GM19467 (cell line): ENCODE results near the gene NCBP2L.
A peak's percentile ranks its signal among the peaks of the same experiment; 100 is the strongest.

Experiments used
- ATAC-seq: cut with Tn5 transposase; IDR thresholded peaks from one replicate; pipeline ENCODE4 v1.9.1; 2021; ENCODE audit warnings: mild to moderate bottlenecking, moderate library complexity; ENCODE audit not compliant: unreplicated experiment

NCBP2L gene

DNA sequence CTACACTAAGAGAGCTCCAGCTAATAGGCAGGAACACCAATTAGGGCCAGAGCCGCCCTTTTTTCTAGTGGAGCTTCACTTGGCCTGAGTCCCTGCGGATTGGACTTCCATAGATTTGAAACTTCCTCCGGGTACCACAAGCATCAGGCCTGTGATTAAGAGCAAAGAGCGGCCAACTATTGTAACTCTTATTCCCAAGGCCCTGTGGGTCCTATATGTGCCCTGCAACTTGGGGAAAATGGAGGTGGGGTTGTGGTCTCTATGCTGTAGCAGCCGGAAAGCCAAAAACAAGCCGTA, at the start of gene NCBP2L:
Gene NCBP2L, plus strand, starts transcription at position 198 of the 297 bp plus-strand sequence. CDS start 16,488 bp downstream, outside the sequence.
- no peak for ATAC-seq

DNA sequence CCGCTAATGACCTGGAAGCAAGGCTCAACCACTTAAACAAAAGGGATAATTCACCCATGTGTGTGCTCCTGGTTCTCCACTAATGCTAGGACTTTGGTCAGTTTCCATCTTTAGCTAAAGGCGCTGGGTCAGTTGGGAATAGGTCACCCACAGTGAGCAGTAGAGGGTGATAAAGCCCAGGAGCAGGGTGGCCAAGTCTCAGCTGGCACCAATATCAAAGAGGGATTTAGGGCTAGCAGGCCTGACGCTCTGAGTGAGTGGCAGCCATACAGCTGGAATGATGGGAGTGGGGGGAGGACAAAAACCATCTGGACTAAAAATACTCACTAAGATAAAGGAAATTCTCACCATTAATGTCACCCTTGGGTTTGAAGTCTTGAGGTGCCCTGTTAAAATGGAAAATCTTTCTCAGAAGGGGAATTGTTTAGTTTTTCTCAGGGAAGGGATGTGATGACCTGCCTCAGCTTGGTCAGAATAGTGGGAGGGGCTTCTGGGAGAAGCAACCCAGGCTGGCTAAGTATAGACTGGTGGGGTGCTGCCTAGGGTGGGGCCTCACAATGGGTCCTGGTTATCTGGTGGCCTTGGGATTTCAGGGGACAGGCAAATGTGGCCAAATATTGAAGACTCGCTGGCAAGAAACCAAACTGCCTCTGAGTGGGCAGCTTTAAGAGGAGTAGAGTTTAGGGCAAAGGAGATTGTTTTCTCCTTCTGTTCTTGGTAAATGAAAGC, 49.0 kb upstream of the NCBP2L start:
- no peak for ATAC-seq

DNA sequence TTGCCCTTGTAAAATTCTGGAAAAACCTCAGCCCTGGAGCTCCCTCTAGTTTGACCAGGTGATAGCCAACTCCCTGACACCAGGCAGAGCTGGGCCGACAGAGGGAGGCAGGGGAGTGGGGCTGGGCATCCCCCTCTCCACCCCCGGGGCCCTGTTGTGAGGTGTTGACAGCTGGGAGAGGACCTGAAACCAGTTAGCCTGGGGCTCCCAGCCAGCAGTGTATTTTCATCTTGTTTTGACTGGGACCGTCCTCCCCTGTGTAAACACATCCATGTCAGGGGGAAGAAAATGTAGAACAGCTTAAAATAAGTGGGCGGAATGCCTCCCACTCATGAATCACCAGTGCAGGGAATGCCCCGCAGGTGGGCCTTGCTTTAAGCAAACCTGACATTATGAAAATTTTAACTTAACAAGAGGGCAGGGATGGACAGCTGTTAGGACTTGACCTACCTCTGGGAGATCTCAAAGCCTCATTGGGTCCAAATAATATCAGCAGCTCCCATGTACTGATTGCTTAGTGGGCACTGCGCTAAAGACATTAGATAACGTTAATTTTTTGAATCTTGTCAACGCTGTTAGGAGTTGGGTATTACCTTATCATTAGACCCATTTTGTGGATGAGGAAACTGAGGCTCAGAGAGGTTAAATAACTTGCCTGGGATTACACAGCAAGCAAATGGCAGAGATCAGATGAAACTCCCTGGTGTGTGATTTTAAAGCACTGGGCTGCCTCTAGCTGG, 47.8 kb upstream of the NCBP2L start:
- ATAC-seq: peak; percentile 45

DNA sequence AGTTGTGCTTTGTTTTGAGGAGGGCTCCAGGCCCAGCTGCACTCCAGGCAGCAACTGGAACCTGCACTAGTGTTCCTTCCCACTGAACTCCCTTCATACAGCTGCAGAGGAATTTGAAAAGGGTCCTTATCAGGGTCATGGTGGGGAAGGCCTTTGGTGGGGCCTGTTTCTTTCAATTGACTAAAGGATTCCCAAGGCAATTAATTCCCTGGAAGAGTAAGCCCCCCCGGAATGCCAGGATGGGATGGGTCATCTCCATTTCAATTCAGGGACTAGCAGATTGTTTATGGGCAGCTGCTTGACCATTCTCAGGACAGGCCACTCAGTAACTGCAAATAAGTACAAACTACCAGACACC, 47.3 kb upstream of the NCBP2L start:
- ATAC-seq: no peak

DNA sequence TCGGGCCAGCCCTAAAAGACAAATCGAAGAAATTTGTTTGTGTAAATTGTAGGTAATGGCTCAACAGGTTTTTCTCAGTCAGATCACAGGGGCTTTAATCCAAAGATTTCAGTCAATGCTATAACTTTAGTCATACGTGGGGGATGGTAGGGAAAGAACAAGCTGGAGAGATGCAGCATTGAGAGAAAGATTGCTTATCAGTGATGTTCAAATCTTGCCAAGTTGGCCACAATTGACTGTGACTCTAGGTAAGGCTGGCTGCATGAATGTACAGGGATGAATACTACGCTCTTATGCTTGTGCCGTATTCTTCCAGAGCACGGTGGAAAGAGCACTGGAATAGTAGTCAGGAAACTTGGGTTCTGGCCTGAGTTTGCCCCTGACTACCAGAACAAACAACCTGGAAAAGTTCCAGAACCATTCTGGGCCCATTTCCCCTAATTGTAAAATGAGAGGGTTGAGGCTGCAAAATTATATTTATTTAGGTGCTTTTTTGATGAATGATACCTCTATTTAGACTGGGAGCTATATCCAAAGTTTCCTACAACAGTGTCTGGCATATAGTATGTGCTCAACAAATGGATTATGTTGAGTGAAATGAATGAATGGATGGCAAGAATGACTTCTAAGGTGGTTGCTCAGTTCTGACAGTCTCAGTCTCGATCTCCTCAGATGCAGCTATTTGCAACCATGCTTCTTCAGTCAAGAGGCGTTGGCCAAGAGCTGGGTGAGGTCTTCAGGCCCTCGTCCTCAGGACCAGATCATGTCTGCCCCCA, 46.4 kb upstream of the NCBP2L start:
- no peak for ATAC-seq

DNA sequence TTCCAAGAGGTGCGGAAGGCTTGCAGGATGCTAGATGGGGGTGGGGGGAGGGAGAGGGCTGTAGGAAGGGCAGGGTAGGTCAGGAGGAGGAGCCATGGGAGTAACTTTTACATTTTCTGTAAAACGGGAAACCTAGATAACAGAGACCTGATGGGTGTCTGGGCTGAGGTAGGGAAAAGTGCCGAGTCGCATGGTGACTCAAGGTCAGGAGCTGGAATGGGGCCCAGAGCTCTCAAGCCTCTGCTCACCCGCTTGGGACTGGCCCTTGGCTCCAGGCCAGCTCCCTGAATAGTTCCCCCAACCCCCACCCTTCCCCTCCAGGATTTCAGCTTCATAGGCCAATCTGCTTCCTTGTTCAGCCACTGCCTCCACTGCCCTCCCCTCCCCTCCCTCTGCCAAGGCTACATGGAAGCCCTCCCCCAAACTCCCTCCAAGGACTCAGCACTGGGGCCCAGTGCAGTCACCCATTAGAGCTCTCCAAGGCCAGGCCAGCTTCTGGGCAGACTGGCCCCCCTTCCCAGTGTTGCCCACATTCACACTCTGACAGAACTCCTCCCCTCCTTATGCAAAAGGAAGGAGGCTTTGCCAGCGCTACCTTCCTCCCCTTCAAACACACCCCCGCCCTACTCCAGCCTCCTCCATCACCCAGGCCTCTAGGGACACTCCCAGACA, 45.6 kb upstream of the NCBP2L start:
- no peak for ATAC-seq

DNA sequence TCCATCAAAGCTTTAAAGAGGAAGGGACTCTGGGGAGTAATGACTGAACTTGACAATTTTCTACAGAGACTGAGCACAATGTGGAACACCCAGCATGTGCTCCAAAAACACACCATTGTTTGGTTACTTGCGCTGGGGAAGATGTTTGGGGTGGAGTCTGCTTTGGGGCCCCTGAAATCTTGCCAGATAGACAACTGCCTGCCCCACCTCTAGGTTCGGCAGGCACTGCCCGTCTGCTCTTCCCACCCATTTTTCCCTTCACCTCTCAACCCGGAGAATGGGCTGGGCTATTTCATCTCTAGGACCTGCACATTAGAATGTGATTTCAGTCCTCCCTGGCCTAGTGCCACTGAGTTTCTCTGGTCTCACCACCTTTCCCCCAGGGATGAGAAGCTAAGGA, 43.8 kb upstream of the NCBP2L start:
- no peak for ATAC-seq

DNA sequence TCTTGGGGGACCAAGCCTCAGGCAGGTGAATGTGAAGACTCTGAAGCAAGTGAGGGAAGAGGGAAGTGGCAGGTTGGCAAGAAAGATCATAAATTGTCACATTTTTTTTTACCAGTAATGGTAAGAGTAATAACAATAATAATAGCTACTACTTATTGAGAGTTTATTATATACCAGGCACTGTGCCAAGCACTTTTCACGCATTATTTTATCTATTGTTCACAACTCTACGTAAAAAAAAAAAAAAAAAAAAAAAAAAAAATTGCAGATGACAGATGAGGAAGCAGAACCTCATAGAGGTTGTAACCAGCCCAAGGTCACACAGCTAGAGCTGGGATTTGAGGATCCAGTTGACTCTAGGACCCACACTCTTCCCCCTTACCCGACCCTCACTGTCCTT, 42.9 kb upstream of the NCBP2L start:
- ATAC-seq: no peak

DNA sequence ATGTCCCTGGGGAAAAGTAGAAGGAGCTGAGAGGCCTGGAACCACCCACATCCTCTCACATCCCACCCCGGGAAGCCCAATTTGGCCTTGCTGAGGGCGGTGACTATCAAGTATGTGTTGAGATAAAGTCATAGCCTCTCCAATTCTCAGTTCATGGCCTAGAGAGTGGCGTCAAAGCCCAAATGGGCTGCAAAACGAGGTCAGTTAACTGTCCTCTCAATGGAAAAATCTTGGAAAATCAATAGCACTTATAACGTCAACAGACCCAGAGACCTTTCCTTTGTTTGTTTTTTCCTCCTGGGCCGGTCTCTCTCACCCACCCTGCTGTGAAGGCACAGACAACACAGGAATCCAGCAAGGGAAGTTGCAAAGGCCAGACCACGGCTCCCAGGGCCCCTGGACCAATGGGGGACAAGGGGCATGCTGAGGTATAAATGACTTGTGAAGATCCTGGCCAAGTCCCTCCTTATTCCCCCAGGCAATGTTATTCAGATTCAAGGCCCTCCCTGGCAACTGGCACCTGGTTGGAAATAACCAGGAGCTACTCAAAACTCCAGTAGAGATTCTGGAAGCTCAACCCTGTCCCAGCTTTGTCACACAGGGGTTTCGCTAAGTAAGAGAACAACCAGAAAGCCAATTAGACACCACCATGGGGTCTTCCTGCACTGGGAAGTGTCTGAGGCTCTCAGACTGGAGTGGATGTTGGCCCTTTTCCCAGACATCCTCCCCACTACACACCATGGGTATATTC, 40.6 kb upstream of the NCBP2L start:
- no peak for ATAC-seq

DNA sequence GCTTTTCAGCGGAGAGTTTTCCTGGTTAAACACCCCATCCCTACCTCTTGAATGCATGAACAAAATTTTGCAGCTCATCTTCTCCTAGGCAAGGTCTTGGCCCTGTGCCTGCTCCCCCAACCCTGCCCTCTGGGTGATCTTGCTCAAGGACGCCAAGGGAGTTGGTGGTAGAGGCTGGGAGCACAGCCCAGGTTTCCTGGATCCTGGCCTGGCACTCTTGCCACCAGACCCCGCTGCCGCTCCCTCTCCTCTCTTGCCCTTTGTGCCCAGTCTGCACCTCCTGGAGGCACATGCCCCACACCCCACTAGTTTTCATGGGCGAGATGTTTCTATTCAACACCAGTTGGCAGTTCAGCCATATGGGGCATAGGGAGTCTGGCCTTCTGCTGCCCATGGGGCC, 39.3 kb upstream of the NCBP2L start:
- ATAC-seq: no peak

DNA sequence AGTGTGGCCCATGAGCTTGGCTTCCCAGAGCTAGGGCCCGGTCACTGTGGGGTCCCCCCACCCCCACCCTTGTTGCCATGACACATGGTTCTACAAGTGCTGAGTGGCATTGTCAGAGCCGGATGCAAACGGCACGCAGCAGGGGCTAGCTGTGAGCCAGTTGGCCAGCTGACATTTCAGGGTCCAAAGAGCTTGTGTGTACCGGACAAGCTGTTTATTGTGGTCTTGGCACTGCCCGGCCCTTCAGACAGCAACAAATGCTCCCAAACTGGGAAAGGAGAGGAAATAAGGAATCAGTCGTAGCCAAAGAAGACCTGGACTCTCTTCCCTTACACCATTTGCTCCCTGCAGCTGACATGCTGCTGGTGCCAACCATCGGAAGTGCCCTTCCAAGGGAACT, 38.8 kb upstream of the NCBP2L start:
- ATAC-seq: no peak

DNA sequence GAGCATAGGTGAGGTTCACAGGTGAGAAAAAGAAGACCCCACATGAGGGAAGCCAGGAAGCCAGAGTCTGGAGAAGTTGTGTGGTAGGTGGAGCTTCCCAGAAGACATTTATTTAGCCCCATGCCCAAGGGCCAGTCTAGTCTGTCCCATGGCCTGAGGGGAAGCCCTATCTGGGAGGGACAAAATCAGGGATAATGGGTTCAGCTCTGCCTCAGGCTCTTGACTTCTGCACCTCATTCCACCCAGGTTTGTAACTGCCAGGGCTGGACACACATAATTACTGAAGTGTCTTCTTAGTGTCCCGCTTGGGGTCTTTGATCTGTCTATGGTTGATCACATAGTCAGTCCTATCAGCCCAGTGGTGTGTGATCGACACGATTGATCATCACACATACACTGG, 38.0 kb upstream of the NCBP2L start:
- ATAC-seq: no peak

DNA sequence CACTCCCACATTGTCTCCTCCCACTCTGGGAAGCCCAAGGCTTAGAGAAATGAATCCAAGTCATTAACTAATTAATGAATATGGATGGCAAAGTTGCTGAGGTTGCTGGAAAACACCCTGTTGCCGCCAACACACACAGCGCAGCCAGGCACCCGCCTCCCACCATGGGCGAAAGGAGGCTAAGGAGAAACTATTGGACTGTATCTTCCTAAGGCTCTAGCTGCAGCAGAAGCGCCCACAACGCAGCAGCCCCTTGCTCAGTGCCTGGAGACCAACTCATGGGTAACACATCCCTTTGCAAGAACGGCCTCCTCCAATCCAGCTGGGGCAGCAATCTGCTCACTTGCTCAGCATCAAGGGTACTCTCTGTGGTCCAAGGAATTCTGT, 36.1 kb upstream of the NCBP2L start:
- ATAC-seq: no peak

DNA sequence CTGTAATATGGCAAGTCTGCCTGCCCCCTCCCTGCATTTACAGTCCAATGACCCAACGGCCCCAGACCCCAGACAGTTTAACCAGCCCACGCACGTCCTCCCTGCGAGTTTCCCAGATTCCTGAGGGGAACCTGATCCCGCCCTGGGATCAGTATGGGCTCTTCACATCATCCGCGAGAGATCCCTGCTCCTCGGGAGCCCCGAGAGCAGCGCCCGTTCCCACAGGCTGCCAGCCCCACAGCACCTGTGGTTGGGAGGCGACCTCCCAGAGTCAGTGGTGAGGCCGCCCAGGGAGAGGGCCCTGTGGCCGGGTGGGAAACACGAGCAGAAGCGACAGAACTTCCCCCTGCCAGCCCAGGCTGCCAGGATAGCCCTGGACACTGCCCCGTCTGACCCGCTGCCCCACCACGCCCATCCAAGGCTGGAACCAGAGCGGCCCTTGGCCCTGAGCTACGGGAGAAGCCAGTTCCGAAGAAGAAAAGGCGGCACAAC, 34.8 kb upstream of the NCBP2L start:
- no peak for ATAC-seq

DNA sequence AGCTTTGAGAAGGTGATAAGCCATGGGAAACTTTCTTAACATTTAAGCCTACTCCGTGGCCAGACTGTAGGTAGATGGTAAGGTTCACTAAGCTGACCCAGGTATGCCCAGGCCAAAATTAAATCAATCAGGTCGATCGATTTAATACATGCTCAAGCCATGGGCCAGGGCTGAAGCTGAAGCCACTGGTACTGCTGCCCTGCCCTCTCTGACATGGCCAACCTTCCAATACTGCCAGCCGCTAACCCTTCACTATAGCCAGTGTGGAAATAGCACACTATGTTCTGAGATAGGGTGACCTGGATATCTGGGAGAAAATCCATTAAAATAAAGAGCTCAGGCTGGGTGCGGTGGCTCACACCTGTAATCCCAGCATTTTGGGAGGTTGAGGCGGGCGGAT, 33.5 kb upstream of the NCBP2L start:
- ATAC-seq: no peak

DNA sequence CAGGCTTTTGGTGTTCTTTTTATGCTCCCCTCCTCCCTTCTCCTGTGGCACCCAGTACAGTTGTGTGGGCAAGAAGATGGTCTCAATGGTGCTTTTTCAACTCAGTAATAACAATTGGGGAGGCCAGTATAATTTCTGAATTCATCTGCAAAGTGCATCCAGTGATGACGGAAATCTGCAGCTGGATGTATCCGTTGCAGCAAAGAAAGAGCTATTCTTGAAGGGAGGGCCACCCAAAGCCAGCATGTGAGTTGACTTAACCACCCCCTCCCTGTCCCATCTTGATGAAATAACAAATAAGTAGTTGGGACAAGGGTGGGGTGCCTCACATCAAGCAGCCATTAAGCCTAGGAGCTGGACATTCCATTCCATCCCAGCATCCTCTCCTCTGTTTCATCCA, 32.7 kb upstream of the NCBP2L start:
- no peak for ATAC-seq

DNA sequence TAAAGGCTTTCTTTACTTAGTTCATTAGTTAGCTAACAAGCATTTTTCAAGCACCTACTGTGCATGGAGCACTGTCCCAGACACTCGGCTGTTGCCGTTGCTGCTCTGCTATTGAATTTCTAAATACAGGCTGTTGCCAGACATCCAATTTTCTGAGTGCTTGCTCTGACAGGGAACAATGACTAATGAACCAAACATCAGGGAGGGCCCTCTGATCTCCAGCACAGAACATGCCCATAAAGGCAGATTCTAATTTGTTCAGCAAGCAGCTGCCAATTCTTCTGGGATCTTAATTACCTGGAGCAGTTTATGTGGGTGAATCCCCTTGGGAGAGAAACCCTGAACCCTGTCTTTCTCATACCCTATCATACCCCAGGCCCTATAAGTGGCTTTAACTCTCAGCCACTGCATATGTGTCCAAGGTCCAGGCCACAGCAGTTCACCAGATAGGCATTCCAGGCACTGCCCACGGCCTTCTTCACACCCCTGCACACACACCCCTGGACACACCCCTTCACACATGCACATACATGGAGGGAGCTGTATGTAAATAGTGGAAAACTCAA, 29.9 kb upstream of the NCBP2L start:
- no peak for ATAC-seq

DNA sequence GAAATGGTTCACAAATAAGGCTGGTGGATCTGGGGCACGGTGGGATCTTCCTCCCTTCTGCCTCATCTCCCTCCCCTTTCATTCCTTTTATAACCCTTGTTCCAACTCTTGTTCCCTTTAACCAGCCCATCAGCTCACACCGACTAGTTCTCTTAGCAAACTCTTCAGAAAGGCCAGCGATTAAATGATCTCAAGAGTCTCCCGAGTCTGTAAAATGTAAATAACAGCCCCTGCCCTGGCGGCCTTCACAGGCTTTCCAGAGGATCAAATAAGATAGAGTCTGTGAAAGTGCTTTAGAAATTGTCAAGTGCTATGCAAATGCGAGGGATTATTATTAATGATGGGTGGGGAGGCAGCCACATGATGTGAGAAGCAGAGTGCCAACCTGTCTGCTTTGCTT, 29.0 kb upstream of the NCBP2L start:
- no peak for ATAC-seq

DNA sequence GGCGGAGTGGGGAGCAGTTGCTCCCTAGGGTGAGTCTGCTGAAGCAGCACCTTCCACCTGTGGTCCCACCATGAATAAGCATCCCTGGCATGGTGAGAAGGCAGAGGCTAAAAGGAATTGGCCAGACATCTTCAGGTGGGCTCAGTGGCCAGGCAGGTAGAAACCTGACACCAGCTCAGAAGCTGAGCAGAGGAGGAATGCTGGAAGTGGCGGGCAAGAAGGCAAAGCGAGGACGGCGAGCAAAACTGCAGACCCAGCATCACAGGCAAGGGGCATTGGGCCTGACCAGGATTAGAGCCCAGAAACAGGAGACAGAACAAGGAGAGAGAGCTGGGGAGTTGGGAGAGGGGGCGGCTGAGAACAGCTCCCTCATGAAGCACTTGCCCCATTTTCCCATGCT, 27.3 kb upstream of the NCBP2L start:
- no peak for ATAC-seq

DNA sequence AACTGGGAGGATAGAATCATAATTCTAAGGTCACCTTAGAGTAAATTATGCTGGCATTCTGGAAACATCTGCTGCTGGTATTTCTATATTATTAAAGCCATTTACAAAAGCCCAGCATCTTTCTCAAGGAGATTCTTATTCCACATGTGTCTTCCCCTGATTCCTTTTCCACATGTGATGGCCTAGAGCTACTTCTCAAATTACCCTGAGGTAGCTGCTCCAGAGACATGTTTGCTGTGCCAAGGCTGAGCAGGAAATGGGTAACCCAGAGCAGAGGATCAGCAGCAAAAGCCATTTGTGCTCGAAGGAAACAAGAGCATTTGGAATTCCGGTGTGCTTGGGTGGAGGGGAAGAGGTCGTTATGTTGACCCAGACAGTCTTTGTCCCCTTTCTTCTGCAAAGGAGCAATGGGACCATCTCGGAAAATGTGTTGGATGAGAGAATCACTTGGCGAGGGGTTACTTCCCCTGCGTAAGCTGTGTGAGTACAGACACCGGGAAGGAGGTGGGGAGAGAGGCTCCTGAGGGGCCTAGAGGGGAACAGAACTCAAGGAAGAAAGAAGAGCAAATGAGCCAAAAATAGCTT, 26.6 kb upstream of the NCBP2L start:
- no peak for ATAC-seq
